Mesothelial cell of epicardium (in vitro differentiated cells): ENCODE data around the gene PTPDC1. TPM values are rescaled to one million over a fixed set of nuclear protein-coding genes. Genes with fewer than 3 reads are reported as not detected.

ENCODE experiments used
- DNase-seq, 2 experiments: peaks; one replicate each; pipeline ENCODE4 v3.0.0; 2021; ENCODE audit warnings: low spot score in 2 of 2; ENCODE audit not compliant: unreplicated experiment in 2 of 2
- H3K27ac Mint-ChIP-seq: 2 replicates; pipeline ENCODE4 v1.8.0; 2021; ENCODE audit warnings: mixed read lengths
- H3K27me3 Mint-ChIP-seq: 2 replicates; pipeline ENCODE4 v1.8.0; 2021; ENCODE audit warnings: low read depth, mixed read lengths
- H3K36me3 Mint-ChIP-seq: 2 replicates; pipeline ENCODE4 v1.8.0; 2021; ENCODE audit warnings: mixed read lengths
- H3K4me1 Mint-ChIP-seq: 2 replicates; pipeline ENCODE4 v1.8.0; 2021; ENCODE audit warnings: mixed read lengths
- H3K4me3 Mint-ChIP-seq: 2 replicates; pipeline ENCODE4 v1.8.0; 2021; ENCODE audit warnings: mild to moderate bottlenecking, moderate library complexity, mixed read lengths
- H3K9me3 Mint-ChIP-seq: 2 replicates; pipeline ENCODE4 v1.8.0; 2021; ENCODE audit warnings: mixed read lengths
- CTCF ChIP-seq: fragments of 200-600 bp; sonication (generic); IDR thresholded peaks from one replicate; pipeline ENCODE4 v1.5.0; 2021; ENCODE audit warnings: antibody characterized with exemption; ENCODE audit not compliant: unreplicated experiment
- total RNA-seq: library from RNA; stranded (reverse); gene quantifications from 3 replicates; pipeline ENCODE4 v1.2.1, GENCODE V29; 2021

PTPDC1 gene
- 12.0 to 13.7 TPM (median 12.7 TPM) in 3 replicates for total RNA-seq

GRCh38 chr9:94084314-94084713 lies at the start of gene PTPDC1:
TSS of gene PTPDC1 (plus strand) at chr9:94084464. CDS start at chr9:94084531, 67 bp downstream.
- H3K4me1 Mint-ChIP-seq: peaks cover 48% of the 10 kb centered on the region
- H3K36me3 Mint-ChIP-seq: peaks cover 7% of the 10 kb centered on the region
- H3K4me3 Mint-ChIP-seq: no peak within 1 kb of the TSS
- DNase-seq: no peak
- H3K9me3 Mint-ChIP-seq: no peaks in the 10 kb centered on the region
- no peaks in the 10 kb centered on the region for H3K27me3 Mint-ChIP-seq
- no peak for TF ChIP-seq CTCF
- peak within 1 kb of the TSS; percentile 77 for H3K27ac Mint-ChIP-seq

- Mint-ChIP-seq H3K4me1 (peaks cover 9% of the 10 kb centered on the region), H3K9me3 (peaks cover 5% of the 10 kb centered on the region), H3K4me3 (no peak overlapping the region), H3K27ac (no peak overlapping the region), H3K27me3 (no peaks in the 10 kb centered on the region), H3K36me3 (peaks cover 10% of the 10 kb centered on the region)
- TF ChIP-seq CTCF: no peak
- DNase-seq: no peak
These were observed 49.8 kb upstream of the PTPDC1 start for GRCh38 chr9:94034511-94034910.

- no peaks in the 10 kb centered on the region for H3K27me3 Mint-ChIP-seq
- no peak overlapping the region for H3K4me3 Mint-ChIP-seq
- DNase-seq: no peak
- TF ChIP-seq CTCF: no peak
- H3K9me3 Mint-ChIP-seq: peaks cover 5% of the 10 kb centered on the region
- no peaks in the 10 kb centered on the region for H3K4me1 Mint-ChIP-seq
- H3K27ac Mint-ChIP-seq: no peak overlapping the region
- peaks cover 14% of the 10 kb centered on the region for H3K36me3 Mint-ChIP-seq
These were observed 44.5 kb upstream of the PTPDC1 start for GRCh38 chr9:94039786-94040185.

- no peak for DNase-seq
- Mint-ChIP-seq H3K9me3 (peaks cover 9% of the 10 kb centered on the region), H3K4me3 (no peak overlapping the region), H3K4me1 (no peaks in the 10 kb centered on the region), H3K27ac (no peak overlapping the region), H3K27me3 (no peaks in the 10 kb centered on the region), H3K36me3 (peaks cover 7% of the 10 kb centered on the region)
- TF ChIP-seq CTCF: no peak
These were observed 41.5 kb upstream of the PTPDC1 start for GRCh38 chr9:94042516-94043360.

- DNase-seq: no peak
- no peak for TF ChIP-seq CTCF
- Mint-ChIP-seq H3K27me3 (no peaks in the 10 kb centered on the region), H3K4me1 (no peaks in the 10 kb centered on the region), H3K36me3 (peaks cover 11% of the 10 kb centered on the region), H3K4me3 (no peak overlapping the region), H3K27ac (no peak overlapping the region), H3K9me3 (peaks cover 16% of the 10 kb centered on the region)
These were observed 29.5 kb upstream of the PTPDC1 start for GRCh38 chr9:94054716-94055115.
